Gastrocnemius medialis (tissue), 4 donors: ENCODE data around the gene STAP1.

Experiments used
- POLR2A ChIP-seq, 2 donors: fragments of 450-650 bp; IDR thresholded peaks; one replicate each; pipeline ENCODE4 v1.6.1; 2017; ENCODE audit warnings: antibody characterized with exemption in 2 of 2, mild to moderate bottlenecking in 2 of 2, moderate library complexity in 2 of 2
- TF ChIP-seq, protein P1 (sequence below), 5 experiments: fragments of 450-650 bp in 3 of 5; fragments of 200-600 bp in 2 of 5; sonication (generic) in 2 of 5; IDR thresholded peaks in 4 of 5; conservative IDR thresholded peaks in 1 of 5; 1 replicate in 4 of 5; 2 replicates in 1 of 5; pipeline ENCODE4 v1.5.1; 2016 to 2019; ENCODE audit warnings: antibody characterized with exemption in 5 of 5, mild to moderate bottlenecking in 3 of 5, moderate library complexity in 3 of 5

DNA sequence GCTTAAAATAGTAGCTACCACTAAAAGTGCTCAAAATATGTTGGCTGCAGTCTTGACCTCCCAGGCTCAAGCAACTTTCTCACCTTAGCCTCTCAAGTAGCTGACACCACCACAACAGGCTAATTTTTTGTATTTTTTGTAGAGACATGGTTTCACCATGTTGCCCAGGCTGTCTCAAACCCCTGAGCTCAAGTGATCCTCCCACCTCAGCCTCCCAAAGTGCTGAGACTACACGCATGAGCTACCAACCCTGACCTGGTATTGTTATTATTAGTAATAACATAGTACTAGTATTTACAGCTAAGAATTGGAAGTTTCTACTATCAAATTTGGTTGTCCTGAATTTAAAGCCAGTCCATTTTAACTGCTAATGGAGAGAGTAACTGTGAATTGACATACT lies 18.0 kb downstream of the STAP1 start:
- TF ChIP-seq, protein P1, sequence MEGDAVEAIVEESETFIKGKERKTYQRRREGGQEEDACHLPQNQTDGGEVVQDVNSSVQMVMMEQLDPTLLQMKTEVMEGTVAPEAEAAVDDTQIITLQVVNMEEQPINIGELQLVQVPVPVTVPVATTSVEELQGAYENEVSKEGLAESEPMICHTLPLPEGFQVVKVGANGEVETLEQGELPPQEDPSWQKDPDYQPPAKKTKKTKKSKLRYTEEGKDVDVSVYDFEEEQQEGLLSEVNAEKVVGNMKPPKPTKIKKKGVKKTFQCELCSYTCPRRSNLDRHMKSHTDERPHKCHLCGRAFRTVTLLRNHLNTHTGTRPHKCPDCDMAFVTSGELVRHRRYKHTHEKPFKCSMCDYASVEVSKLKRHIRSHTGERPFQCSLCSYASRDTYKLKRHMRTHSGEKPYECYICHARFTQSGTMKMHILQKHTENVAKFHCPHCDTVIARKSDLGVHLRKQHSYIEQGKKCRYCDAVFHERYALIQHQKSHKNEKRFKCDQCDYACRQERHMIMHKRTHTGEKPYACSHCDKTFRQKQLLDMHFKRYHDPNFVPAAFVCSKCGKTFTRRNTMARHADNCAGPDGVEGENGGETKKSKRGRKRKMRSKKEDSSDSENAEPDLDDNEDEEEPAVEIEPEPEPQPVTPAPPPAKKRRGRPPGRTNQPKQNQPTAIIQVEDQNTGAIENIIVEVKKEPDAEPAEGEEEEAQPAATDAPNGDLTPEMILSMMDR (IDR thresholded peaks at IDR 0.05 in 4 of 5, conservative IDR thresholded peaks at IDR 0.05 in 1 of 5): no peak
- TF ChIP-seq POLR2A (IDR thresholded peaks at IDR 0.05): no peak
